Fibroblast of the conjunctiva (primary cell): ENCODE data around the gene CRYZ.

Experiments used
- DNase-seq: peaks from one replicate; pipeline ENCODE4 v3.0.0-alpha.2; 2010; ENCODE audit warnings: low read depth

Gene CRYZ

GRCh38 chr1:74731399-74732052 lies 1.3 kb downstream of the CRYZ start:
- no peak for DNase-seq

GRCh38 chr1:74729741-74730478 lies 2.9 kb downstream of the CRYZ start:
- peak; percentile 13 for DNase-seq

GRCh38 chr1:74728736-74729135 lies 4.1 kb downstream of the CRYZ start:
- DNase-seq: no peak

- no peak for DNase-seq
Observed at GRCh38 chr1:74726063-74726462, 6.8 kb downstream of the CRYZ start.

GRCh38 chr1:74717626-74718025 lies 15.2 kb downstream of the CRYZ start:
- no peak for DNase-seq

GRCh38 chr1:74716822-74717221 lies 16.0 kb downstream of the CRYZ start:
- DNase-seq: no peak

- no peak for DNase-seq
Observed at GRCh38 chr1:74715806-74716205, 17.0 kb downstream of the CRYZ start.

- no peak for DNase-seq
Observed at GRCh38 chr1:74715236-74715502, 17.7 kb downstream of the CRYZ start.

- DNase-seq: no peak
Observed at GRCh38 chr1:74714429-74715235, 18.2 kb downstream of the CRYZ start.

- DNase-seq: no peak
Observed at GRCh38 chr1:74713849-74714248, 19.0 kb downstream of the CRYZ start.

GRCh38 chr1:74712881-74713280 lies 20.0 kb downstream of the CRYZ start:
- DNase-seq: no peak

GRCh38 chr1:74703386-74704182 lies 29.3 kb downstream of the CRYZ start:
- no peak for DNase-seq

- DNase-seq: no peak
Observed at GRCh38 chr1:74699331-74699730, 33.5 kb downstream of the CRYZ start.

GRCh38 chr1:74697832-74698231 lies 35.0 kb downstream of the CRYZ start:
- no peak for DNase-seq

- no peak for DNase-seq
Observed at GRCh38 chr1:74693473-74693872, 39.4 kb downstream of the CRYZ start.

GRCh38 chr1:74690909-74691308 lies 41.9 kb downstream of the CRYZ start:
- no peak for DNase-seq

GRCh38 chr1:74690364-74690696 lies 42.5 kb downstream of the CRYZ start:
- DNase-seq: no peak

- peak; percentile 20 for DNase-seq
Observed at GRCh38 chr1:74689621-74690363, 43.1 kb downstream of the CRYZ start.

- no peak for DNase-seq
Observed at GRCh38 chr1:74686928-74687327, 45.9 kb downstream of the CRYZ start.

- no peak for DNase-seq
Observed at GRCh38 chr1:74684301-74684700, 48.5 kb downstream of the CRYZ start.

- DNase-seq: no peak
Observed at GRCh38 chr1:74683656-74684055, 49.2 kb downstream of the CRYZ start.

GRCh38 chr1:74681851-74682250 lies 51.0 kb downstream of the CRYZ start:
- DNase-seq: no peak
